GM18951 (cell line): ENCODE data around the gene ASTL.
"Not testable (repeated sequence)": the region's sequence is repeated elsewhere in the genome, so short reads cannot be mapped to it uniquely, and the experiment has no call there.

Source experiments
- POLR2A ChIP-seq: IDR thresholded peaks from 4 replicates; pipeline ENCODE4 v1.6.1; 2011; ENCODE audit warnings: mild to moderate bottlenecking; ENCODE audit not compliant: insufficient read length, insufficient read depth; ENCODE audit errors: extremely low read depth
- in situ Hi-C: fragments of 300-500 bp; cut with MboI; formaldehyde crosslinking; loops from one replicate; pipeline ENCODE4 v1.12.0; 2022; ENCODE audit warnings: low sequenced_read_pairs, mixed read lengths, inconsistent platforms; ENCODE audit not compliant: unreplicated experiment

ASTL gene

GRCh38 chr2:96167407-96168013 is 29.2 kb upstream of the ASTL start:
- no peak for TF ChIP-seq POLR2A
- in situ Hi-C loops, result no loop called here

GRCh38 chr2:96164459-96165184 is 26.3 kb upstream of the ASTL start:
- TF ChIP-seq POLR2A, result peak; percentile 64
- in situ Hi-C loops, result no loop called here

GRCh38 chr2:96163768-96164429 is 25.6 kb upstream of the ASTL start:
- in situ Hi-C loops, result no loop called here

GRCh38 chr2:96163415-96163767 is 25.1 kb upstream of the ASTL start:
- in situ Hi-C loops, result no loop called here
- no peak for TF ChIP-seq POLR2A

More at GRCh38 chr2:96163768-96164429, 25.6 kb upstream of the ASTL start:
- peak; percentile 63 for TF ChIP-seq POLR2A

- in situ Hi-C loops, result no loop called here
- no peak for TF ChIP-seq POLR2A
These were observed 23.6 kb upstream of the ASTL start for GRCh38 chr2:96161898-96162297.

- in situ Hi-C loops, result not testable (repeated sequence)
These were observed 22.1 kb upstream of the ASTL start for GRCh38 chr2:96160366-96160765.

- in situ Hi-C loops, result no loop called here
- no peak for TF ChIP-seq POLR2A
These were observed 21.0 kb upstream of the ASTL start for GRCh38 chr2:96159084-96159830.

GRCh38 chr2:96158554-96158940 is 20.2 kb upstream of the ASTL start:
- no peak for TF ChIP-seq POLR2A
- in situ Hi-C loops, result no loop called here

GRCh38 chr2:96157649-96158553 is 19.6 kb upstream of the ASTL start:
- peak; percentile 51 for TF ChIP-seq POLR2A
- in situ Hi-C loops, result no loop called here

- TF ChIP-seq POLR2A, result peak; percentile 44
- in situ Hi-C loops, result no loop called here
These were observed 18.8 kb upstream of the ASTL start for GRCh38 chr2:96156926-96157648.

GRCh38 chr2:96156011-96156820 is 17.9 kb upstream of the ASTL start:
- in situ Hi-C loops, result no loop called here
- TF ChIP-seq POLR2A, result no peak
